Embryonic facial prominence (tissue), 1 donor: Measurements from ENCODE around the gene LRRN3.

Source experiments
- DNase-seq: peaks from one replicate; pipeline ENCODE4 v3.0.0-alpha.2; 2016; ENCODE audit errors: extremely low spot score

Gene LRRN3

GRCh38 chr7:111077001-111077400 is 13.9 kb upstream of the LRRN3 start:
- no peak for DNase-seq

GRCh38 chr7:111080495-111081105 is 10.3 kb upstream of the LRRN3 start:
- no peak for DNase-seq

- DNase-seq = no peak
Measured at GRCh38 chr7:111081546-111082267, 9.2 kb upstream of the LRRN3 start.

GRCh38 chr7:111082351-111082750 is 8.6 kb upstream of the LRRN3 start:
- peak; percentile 37 for DNase-seq

GRCh38 chr7:111083413-111083812 is 7.5 kb upstream of the LRRN3 start:
- no peak for DNase-seq

- DNase-seq = no peak
Measured at GRCh38 chr7:111085356-111085755, 5.6 kb upstream of the LRRN3 start.

GRCh38 chr7:111086532-111086931 is 4.4 kb upstream of the LRRN3 start:
- no peak for DNase-seq

GRCh38 chr7:111088328-111088727 is 2.6 kb upstream of the LRRN3 start:
- no peak for DNase-seq

- DNase-seq = no peak
Measured at GRCh38 chr7:111089822-111090426, 1.0 kb upstream of the LRRN3 start.

- DNase-seq = no peak
Measured at GRCh38 chr7:111091593-111092358, 849 bp downstream of the LRRN3 start.

GRCh38 chr7:111092406-111093236 is 1.7 kb downstream of the LRRN3 start:
- no peak for DNase-seq

GRCh38 chr7:111093496-111093895 is 2.6 kb downstream of the LRRN3 start:
- DNase-seq = no peak

- DNase-seq = no peak
Measured at GRCh38 chr7:111094419-111094818, 3.5 kb downstream of the LRRN3 start.

- no peak for DNase-seq
Measured at GRCh38 chr7:111096997-111097396, 6.1 kb downstream of the LRRN3 start.

- no peak for DNase-seq
Measured at GRCh38 chr7:111098011-111098925, 7.3 kb downstream of the LRRN3 start.

- DNase-seq = no peak
Measured at GRCh38 chr7:111098926-111099250, 8.0 kb downstream of the LRRN3 start.

- no peak for DNase-seq
Measured at GRCh38 chr7:111101856-111102646, 11.1 kb downstream of the LRRN3 start.

- DNase-seq = no peak
Measured at GRCh38 chr7:111103136-111103535, 12.2 kb downstream of the LRRN3 start.

GRCh38 chr7:111103678-111104274 is 12.8 kb downstream of the LRRN3 start:
- DNase-seq = no peak
